Amygdala (tissue), 56 donors: ENCODE measurements around the gene CAPN5.
A peak's percentile ranks its signal among the peaks of the same experiment; 100 is the strongest.

ENCODE experiments used
- DNase-seq, 56 donors: peaks; one replicate each; lab custom pipeline; 2025; lab: John Stamatoyannopoulos, UW

Gene CAPN5

DNA sequence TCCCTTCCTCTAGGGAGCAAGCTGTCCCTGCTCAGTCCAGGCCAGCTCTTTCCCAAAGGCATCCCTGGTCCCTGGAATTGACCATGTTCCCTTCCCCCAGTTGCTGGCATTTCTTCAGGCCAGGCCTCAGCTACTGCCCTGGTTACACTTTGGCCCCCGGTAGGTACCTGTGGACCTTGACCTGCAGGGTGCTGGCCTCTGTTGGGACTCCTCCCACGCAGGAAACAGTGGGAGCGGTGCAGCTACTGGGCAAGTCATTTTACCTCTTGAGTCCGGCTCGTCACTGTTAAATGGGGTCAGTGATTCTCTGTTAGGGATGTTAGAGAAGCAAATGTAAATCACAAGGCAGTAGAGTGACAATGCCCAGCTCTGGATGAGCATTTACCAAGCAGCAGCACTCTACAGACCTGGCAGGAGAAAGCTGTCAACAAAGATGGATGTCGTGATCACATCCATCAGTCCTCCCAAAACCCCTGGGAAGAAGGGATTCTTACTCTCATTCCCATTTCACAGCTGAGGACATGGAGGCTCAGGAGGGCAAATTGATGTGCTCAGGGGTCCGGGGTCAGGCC is 78.2 kb downstream of the CAPN5 start:
- no peak for DNase-seq

DNA sequence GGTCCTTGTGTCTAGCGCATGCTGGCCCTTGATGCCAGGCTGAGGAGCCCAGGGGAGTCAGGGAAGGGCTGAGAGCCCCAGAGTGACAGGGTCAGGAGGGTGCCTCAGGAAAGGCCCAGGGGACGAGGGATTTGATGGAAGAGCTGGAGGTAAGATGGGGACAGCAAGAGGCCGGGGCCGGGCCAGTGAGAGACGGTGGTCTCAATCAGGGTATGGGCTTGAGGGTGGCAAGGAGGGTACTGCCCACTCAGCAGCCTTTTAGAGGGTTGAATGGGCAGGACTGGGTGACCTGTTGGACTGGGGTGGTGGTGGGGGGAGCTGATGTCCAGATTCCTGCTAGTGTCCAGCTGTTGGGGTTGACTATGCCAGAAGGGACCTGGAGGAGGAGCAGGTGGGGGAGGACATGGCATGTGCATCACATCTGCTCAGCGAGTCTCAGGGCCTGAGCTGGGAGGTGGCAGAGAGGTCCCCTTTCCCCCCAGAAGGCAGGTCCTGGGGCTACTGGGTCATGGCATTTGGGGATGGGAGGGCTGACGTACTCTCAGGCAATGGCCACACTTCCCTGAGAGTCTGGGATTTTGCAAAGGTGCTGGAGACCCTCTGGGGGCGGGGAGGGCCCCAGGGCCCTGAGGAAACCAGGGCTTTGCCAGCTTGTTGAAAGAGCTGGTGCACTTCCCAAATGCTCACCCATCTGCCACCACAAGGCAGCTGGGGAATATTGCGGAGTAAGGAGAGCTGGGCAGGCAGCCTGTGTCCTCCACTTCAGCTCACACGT is 79.7 kb downstream of the CAPN5 start:
- DNase-seq, result no peak

DNA sequence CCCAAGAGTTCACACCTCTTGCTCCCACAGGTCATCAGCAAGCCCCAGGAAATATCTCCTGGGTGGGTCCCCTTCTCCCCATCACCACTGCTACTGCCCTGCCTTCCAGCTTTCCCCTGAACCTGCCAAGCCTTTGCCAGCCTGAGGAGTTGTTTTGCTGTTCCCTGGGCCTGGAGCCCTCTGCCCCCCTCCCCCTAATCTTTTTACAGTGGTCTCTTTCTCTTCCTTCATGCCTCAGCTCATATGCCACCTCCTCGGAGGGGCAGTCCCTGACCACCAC is 80.2 kb downstream of the CAPN5 start:
- no peak for DNase-seq

DNA sequence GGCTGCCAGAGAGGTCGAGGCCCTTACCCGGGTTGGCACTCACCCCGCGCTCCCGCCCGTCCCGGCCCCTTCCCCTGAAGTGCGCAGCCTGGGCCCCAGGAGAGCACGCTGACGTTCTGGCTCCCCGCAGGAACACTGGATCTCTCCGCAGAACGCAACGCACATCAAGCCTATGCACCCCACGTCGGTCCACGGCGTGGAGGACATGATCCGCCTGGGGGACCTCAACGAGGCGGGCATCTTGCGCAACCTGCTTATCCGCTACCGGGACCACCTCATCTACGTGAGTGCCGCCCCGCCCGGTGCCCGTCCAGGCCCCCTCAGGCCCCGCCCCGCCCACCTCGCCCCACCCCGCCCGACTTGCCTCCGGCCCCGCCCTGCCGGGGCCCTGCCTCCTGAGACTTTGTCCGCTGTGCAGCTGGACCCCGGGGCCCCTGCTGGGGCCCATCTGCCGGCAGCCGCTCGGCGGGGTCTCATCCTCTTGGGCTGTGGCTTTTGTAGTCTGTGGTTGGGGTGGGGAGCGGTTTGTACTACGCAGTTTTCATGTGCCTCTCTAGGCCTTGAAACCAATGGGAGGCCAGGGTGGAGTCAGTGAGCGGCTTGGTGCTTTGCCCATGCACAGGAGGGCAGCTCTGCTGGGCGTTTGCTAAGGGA is 81.0 kb downstream of the CAPN5 start:
- DNase-seq, result no peak

DNA sequence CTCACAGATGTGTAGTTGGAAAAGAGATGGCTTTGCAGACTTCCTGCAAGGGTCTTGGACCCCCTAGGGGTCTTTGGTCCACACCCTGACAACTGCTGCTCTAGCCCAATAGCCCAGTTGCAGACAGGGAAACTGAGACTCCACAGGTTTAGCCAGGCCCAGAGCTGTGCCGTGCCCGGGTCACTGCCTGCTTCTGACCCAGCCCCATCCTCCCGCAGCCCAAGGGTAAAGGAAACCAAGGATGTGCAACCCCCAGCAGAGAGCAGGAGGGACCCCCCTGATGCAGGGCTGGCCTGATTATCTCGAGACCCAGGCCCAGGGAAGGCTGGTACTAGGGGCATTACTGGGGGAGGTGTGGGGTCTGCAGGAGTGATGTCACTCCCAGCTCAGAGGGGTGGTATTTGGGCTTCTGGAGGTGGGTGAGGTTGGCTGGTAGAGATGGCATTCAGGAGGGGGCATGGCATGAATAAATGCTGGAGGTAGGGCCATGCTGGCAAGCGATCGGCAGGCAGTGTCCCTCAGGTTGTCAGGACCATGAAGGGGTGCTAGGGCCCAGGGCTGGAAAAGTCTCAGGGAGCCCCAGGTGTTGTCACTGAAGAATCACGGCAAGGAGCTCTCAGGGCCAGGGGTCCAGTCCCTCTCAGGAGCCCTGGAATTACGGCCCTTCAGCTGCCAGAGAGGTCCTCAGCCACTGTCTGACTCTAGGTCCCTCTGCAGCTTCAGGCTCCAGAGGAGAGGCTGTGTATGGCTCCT is 82.4 kb downstream of the CAPN5 start:
- no peak for DNase-seq

DNA sequence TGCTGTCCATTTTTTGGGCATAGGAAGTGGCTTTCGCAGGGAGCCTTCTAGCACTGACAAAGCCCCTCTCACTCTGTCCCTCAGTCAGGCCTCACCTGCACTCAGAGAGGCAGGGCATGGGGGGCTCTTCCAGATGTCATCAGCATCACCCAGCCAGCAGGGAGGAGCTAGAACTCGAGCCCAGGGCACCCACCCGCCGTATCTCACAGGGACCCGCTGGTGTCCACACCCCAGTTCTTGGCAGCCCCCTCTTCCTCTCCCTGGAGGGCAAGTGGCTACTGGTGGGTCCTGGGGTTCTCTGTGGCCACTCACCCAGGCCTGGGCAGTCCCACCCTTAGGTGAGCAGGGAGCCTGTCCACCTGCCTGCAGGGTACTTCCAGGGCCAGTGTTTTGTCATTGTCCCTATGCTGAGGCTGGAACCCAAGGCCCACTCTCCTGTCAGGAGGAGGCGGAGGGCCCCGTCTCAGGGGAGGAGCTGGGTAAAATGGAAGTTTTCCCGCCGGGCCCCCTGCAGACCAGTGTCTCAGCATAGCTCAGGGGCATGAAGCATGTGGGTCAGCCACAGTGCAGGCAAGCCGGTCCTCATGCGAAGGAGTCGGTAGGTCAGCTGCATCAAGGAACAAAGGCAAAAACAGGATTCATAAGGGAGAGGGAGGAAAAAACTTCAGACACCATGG is 83.1 kb downstream of the CAPN5 start:
- DNase-seq, result no peak

DNA sequence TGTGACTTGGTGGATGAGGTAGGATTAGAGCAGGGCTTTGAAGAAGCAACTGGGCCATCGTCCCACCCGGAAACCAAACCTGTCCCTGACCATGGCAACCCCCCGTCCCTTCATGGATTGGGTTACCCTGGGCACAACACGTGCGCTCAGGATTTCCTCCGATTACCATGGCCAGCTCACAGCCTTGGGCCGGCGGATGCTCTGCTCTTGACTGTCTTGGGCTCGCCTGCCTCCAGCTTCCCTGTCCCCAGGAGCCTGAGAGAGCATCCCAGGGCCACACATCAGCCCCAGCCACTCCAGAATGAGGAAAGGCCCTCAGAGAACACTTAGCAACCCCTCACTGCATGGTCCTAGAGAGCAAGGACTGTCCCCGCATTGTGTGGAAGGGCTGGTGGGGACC is 84.1 kb downstream of the CAPN5 start:
- DNase-seq, result no peak

DNA sequence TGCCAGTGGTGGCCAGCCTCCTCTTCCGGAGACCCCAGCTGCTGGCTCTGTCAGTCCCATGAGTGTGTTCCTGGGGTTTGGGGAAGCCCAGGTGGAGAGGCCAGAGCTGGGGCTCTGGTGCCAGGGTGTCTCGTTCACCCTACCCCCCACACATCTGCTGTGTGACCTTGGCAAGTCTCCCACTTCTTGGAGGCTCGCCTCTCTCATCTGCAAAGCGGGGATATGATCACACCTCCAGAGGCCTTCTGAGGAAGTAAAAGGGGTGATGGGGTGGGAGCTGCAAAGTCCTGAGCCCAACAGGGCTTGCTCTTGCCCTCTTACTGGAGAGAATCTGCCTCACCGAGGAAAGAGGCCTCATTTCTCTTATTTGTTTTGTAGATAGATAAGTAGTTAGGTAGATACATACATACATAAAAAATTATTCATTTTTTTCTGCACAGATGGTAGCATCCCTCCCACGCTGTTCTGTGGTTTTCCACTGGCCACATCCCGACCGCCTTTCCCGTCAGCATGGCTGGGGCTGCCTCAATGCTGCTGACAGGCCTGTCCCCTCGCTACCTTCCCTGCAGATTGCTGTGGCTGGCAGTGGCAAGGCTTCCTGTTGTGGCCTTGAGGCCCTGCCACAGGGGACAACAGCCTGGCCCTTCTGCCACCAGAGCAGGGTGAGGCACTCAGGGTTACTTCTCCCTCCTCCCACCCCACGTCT is 85.2 kb downstream of the CAPN5 start:
- DNase-seq, result peak in 10 of 56 donors; percentile 7 to 35 (median 14)

DNA sequence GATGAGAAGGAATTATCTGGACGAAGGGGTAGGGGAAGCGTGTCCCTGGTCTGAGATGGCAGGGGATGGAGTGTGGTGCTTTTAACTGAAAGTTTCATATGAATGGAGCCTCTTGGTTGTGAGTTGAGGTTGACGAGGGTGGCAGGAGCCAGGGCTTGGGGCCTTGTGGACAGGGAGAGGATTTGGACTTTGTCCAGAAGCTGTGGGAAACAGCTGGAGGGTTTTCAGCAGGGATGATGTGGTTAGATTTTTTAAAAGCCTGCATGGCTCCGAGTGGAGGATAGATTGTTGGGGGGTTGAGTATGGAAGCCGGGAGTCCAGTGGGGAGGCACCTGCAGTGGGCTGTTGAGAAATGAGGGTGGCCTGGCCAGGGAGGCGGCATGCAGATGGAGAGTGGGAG is 86.1 kb downstream of the CAPN5 start:
- no peak for DNase-seq

DNA sequence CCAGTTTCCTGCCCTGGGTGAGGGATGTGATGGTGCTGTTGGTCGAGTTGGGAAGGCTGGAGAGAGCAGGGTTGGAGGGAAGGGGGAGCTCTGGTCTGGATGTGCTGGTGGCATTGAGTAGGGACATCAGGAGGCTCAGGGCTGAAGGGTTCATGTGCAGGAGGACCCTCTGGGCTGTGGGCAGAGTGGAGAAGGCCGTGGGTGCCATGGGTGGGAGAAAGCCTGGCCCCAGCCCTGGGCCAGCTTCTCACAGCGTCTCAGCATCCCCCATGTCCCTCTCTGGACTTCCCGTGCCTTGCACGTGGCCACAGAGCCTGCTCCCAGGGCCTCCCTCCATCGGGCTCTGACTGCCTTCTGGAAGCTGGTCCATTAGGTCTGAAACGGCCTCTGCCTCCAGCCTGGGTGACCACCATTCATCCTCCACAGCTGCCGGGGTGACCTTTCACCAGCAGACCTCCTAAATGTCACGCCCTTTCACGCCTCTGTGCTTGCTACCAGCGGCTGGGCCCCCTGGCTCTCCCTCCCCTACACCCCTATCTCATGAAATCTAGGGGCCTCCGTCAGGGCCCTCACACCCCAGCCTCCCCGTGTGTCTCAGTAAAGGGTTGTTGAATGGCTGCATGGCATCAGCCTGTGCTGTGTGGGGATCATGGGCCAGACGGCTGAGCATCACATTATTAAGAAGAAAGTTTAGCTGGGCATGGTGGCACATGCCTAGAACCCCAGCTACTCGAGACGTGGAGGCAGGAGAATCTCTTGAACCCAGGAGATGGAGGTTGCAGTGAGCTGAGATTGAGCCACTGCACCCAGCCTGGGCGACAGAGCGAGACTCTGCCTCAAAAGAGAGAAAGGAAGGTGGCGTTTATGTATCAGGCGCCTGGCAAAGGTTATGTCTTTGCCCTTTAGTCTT is 86.8 kb downstream of the CAPN5 start:
- no peak for DNase-seq

DNA sequence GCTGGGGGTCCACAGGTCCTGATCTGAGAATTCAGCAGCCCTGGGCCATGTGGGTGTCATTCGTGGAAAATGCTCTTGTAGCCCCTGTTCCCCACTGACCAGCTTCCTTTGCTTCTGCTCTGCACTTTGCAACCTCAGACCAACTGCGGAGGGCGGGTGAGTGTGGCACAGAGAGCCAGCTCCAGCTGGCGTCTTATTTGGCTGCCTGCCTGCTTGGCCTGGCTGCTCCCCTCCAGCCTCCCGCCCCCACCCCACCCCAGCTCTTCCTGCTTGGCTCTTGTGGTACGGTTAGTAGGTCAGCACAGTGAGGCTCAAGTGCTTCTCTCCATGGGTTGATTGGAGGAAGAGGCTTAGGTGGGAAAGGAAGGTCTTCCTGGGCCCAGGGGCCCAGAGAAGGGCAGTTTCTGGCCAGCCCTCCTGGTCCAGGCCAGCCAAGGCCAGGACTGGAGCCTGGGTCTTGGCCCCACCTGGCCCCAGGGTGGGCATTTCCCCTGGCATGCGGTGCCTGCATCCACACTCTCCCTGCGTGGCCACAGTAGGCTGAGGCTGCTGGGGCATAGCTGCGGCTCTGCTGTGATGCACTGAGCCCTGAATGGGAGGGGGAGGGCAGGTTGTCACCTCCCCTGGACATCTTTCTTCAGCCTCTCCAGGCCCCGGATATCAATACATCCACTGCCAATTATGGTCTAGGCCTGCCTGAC is 87.8 kb downstream of the CAPN5 start:
- peak in 51 of 56 donors; percentile 14 to 85 (median 58) for DNase-seq

DNA sequence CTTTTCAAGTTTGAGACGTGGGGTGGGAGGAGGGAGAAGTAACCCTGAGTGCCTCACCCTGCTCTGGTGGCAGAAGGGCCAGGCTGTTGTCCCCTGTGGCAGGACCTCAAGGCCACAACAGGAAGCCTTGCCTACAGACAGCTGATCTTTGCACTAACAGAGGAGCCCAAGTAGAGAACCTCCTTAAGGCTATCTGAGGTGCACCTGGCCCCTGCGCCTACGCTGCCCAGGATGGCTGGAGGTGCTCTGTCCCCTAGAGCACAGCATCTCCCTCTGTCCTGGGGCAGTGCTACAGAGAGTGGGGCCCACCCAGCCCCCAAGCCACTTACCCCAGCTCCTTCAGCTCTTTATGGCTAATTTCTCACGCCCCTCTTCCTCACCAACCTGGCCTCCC is 88.3 kb downstream of the CAPN5 start:
- no peak for DNase-seq

DNA sequence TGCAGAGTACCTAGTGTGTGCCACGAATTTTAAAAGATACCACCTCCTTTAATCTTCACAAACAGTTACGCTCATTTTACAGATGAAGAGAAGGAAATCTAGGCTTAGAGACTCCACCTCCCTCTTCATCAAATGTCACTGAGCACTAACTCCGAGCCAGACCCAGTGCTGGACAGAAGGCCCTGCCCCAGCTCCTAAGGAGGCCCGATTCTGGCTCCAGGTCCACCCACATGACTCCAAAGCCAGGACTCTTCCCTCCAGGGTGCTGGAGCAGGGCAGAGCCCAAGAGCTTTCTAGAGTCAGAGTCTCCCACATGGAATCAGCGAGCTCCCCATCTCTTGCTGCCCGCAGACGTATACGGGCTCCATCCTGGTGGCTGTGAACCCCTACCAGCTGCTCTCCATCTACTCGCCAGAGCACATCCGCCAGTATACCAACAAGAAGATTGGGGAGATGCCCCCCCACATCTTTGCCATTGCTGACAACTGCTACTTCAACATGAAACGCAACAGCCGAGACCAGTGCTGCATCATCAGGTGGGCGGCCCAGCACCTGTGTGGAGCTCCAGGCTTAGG is 88.9 kb downstream of the CAPN5 start:
- no peak for DNase-seq

DNA sequence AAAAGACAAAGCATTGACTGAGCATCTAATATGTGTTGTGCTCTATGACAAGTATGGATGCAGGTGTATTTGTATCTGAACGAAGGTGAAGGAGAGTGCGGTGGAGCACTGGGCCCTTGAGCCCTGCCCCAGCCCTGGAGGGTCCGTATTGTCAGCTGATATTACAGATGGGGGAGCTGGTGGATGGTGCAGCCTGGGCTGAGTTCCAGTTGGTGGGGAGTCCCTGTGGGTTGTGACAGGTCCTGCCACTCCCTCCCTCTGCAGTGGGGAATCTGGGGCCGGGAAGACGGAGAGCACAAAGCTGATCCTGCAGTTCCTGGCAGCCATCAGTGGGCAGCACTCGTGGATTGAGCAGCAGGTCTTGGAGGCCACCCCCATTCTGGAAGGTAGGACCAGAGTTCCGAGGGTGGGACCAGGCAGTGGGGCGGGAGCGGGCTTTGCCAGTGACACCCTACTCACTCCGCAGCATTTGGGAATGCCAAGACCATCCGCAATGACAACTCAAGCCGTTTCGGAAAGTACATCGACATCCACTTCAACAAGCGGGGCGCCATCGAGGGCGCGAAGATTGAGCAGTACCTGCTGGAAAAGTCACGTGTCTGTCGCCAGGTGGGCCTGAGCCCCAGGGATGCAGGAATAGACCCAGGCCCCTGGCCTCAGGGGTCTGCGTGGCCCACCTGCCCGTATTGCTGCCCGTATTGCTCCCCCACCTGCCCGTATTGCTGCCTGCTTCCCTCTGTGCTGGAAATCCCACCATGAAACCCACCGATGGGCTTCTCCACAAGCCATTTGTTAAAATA is 89.8 kb downstream of the CAPN5 start:
- DNase-seq, result no peak

DNA sequence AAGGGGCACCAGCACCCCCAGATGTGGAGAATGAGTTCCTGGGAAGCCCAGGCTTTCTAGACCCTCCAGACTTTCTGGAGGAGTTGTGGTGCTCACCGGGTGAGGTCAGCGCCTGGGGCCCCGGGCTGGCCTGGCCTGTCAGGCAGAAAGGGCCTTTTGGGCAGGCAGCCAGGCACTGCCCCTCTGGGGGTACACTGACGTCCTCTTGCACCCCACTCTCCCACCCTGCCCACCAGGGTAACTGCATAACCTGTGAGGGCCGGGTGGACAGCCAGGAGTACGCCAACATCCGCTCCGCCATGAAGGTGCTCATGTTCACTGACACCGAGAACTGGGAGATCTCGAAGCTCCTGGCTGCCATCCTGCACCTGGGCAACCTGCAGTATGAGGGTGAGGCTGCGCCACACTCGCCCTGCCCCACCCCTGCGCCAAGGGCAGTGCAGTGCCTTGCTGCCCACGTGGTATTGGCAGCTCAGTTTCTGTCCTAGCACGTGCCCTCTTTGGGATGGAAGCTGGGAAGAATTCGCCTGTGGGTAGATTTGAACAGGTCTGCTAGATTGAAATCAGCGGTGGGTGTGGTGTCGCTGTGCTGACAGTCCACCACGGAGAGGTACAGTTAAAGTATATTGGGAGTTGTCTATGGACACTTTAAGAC is 91.4 kb downstream of the CAPN5 start:
- DNase-seq, result no peak

DNA sequence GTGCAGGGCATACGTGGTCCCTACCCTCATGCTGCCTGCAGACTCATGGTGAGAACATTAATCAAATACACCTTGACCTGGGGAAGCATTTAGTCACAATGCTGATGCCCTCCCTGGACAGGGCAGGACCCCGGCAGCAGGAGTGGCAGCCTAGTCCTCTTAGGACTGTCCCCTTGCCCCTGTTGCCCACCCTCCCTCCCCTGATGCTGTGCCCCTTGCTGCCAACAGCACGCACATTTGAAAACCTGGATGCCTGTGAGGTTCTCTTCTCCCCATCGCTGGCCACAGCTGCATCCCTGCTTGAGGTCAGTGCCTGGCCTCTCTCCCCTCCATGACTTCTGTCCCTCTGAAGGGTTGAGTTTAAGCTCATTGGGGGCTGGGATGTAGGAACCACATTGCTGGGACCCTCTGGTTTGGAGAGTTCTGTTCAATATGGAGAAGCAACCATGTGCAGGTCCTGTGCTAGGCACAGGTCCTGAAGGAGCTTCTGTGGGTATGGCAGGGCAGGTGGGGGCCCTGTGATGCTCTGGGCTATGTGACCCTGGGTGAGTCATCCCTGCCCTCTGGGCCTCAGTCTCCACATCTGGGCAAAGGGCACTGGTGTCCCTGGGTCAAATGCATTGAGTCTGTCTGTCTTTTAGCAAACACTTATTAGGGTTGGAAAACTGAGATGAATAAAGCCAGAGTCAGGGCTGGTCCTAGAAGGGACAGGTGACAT is 92.6 kb downstream of the CAPN5 start:
- DNase-seq, result no peak
